ENCODE results near the gene NCSTN.

- TF ChIP-seq ZNF704 (CRISPR knock-in tag; IDR thresholded peaks at IDR 0.05; ENCODE audit: borderline replicate concordance) (no peak), EZH2 (conservative IDR thresholded peaks at IDR 0.05; ENCODE audit: low read depth, low read length) (no peak), FOXK1 (CRISPR knock-in tag; IDR thresholded peaks at IDR 0.05; ENCODE audit: borderline replicate concordance, low read depth) (no peak), ZBTB1 (CRISPR knock-in tag; IDR thresholded peaks at IDR 0.05; ENCODE audit: borderline replicate concordance) (no peak), CCAR2 (optimal IDR thresholded peaks at IDR 0.05; ENCODE audit: low read depth, low read length) (no peak), MAFK (conservative IDR thresholded peaks at IDR 0.05 in 1 of 2, IDR thresholded peaks at IDR 0.05 in 1 of 2; ENCODE audit: low read length in 2 of 2) (no peak), SUZ12 (IDR thresholded peaks at IDR 0.05; ENCODE audit: low read depth, low read length) (no peak), POLR2A (IDR thresholded peaks at IDR 0.05; ENCODE audit: insufficient read depth in 1 of 2, low read depth in 2 of 2, low read length in 2 of 2) (no peak), ZBTB20 (CRISPR knock-in tag; IDR thresholded peaks at IDR 0.05; ENCODE audit: borderline replicate concordance, low read depth) (no peak)
- TF ChIP-seq, protein P1, sequence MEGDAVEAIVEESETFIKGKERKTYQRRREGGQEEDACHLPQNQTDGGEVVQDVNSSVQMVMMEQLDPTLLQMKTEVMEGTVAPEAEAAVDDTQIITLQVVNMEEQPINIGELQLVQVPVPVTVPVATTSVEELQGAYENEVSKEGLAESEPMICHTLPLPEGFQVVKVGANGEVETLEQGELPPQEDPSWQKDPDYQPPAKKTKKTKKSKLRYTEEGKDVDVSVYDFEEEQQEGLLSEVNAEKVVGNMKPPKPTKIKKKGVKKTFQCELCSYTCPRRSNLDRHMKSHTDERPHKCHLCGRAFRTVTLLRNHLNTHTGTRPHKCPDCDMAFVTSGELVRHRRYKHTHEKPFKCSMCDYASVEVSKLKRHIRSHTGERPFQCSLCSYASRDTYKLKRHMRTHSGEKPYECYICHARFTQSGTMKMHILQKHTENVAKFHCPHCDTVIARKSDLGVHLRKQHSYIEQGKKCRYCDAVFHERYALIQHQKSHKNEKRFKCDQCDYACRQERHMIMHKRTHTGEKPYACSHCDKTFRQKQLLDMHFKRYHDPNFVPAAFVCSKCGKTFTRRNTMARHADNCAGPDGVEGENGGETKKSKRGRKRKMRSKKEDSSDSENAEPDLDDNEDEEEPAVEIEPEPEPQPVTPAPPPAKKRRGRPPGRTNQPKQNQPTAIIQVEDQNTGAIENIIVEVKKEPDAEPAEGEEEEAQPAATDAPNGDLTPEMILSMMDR (CRISPR knock-in tag; IDR thresholded peaks at IDR 0.05): no peak
- TF ChIP-seq, protein P2, sequence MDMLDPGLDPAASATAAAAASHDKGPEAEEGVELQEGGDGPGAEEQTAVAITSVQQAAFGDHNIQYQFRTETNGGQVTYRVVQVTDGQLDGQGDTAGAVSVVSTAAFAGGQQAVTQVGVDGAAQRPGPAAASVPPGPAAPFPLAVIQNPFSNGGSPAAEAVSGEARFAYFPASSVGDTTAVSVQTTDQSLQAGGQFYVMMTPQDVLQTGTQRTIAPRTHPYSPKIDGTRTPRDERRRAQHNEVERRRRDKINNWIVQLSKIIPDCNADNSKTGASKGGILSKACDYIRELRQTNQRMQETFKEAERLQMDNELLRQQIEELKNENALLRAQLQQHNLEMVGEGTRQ (IDR thresholded peaks at IDR 0.05; ENCODE audit: low read depth, low read length): no peak
- TF ChIP-seq, protein P2 (CRISPR knock-in tag; IDR thresholded peaks at IDR 0.05; ENCODE audit: borderline replicate concordance): no peak
Observed at GRCh38 chr1:160307118-160307791, 35.9 kb upstream of the NCSTN start.

Measured in HepG2 (cell line).